Gastroesophageal sphincter (tissue), 4 donors: ENCODE measurements around the gene ARHGAP8. TPM values are rescaled to one million over a fixed set of nuclear protein-coding genes. Genes with fewer than 3 reads are reported as not detected.
"Not testable (repeated sequence)": the region's sequence is repeated elsewhere in the genome, so short reads cannot be mapped to it uniquely, and the experiment has no call there.

ENCODE experiments used
- ATAC-seq: fragments of 150-250 bp; one replicate; pipeline ENCODE4 v1.9.1; 2016; ENCODE audit warnings: mild to moderate bottlenecking, moderate library complexity
- H3K27ac ChIP-seq, 4 donors: fragments of 200-600 bp; sonication (generic) in 3 of 4; 1 replicate in 3 of 4; 2 replicates in 1 of 4; pipeline ENCODE4 v1.5.1; 2016 to 2019
- H3K27me3 ChIP-seq: fragments of 200-600 bp; sonication (generic); one replicate; pipeline ENCODE4 v1.5.1; 2019
- H3K36me3 ChIP-seq, 2 donors: fragments of 200-600 bp; sonication (generic); one replicate each; pipeline ENCODE4 v1.5.1; 2019; ENCODE audit warnings: control low read depth in 1 of 2
- H3K4me1 ChIP-seq, 3 donors: fragments of 200-600 bp; sonication (generic); 1 replicate in 2 of 3; 2 replicates in 1 of 3; pipeline ENCODE4 v1.5.1; 2016 to 2019; ENCODE audit warnings: control low read depth in 2 of 3
- H3K4me3 ChIP-seq, 2 donors: fragments of 200-600 bp; sonication (generic); one replicate each; pipeline ENCODE4 v1.5.1; 2019; ENCODE audit warnings: mild to moderate bottlenecking in 1 of 2, moderate library complexity in 1 of 2
- H3K9me3 ChIP-seq, 3 donors: fragments of 200-600 bp; sonication (generic); one replicate each; pipeline ENCODE4 v1.5.1; 2017 to 2019; ENCODE audit warnings: control low read depth in 2 of 3
- EP300 ChIP-seq: sonication (generic); formaldehyde crosslinking; IDR thresholded peaks from one replicate; pipeline ENCODE4 v1.6.1; 2017; ENCODE audit warnings: antibody characterized with exemption, mild to moderate bottlenecking
- POLR2A ChIP-seq, 2 donors: fragments of 450-650 bp; IDR thresholded peaks; one replicate each; pipeline ENCODE4 v1.6.1; 2017; ENCODE audit warnings: antibody characterized with exemption in 2 of 2, mild to moderate bottlenecking in 2 of 2, moderate library complexity in 1 of 2
- POLR2AphosphoS5 ChIP-seq: sonication (generic); formaldehyde crosslinking; IDR thresholded peaks from one replicate; pipeline ENCODE4 v1.6.1; 2017; ENCODE audit warnings: antibody characterized with exemption
- WGBS, 2 donors: methylation state at CpG; one replicate each; pipeline ENCODE4 v1.1.5; 2018; ENCODE audit warnings: low coverage in 1 of 2; 5-methylcytosine and 5-hydroxymethylcytosine counted together
- total RNA-seq, 4 donors: library from RNA; depleted of rRNA; stranded (reverse); fragments of >200 nt; gene quantifications; one replicate each; pipeline ENCODE4 v1.1.0, GENCODE V29; 2016
- TF ChIP-seq, protein P1 (sequence below), 4 experiments: fragments of 200-600 bp in 2 of 4; fragments of 450-650 bp in 2 of 4; sonication (generic) in 1 of 4; IDR thresholded peaks; one replicate each; pipeline ENCODE4 v1.5.1; 2017 to 2019; ENCODE audit warnings: antibody characterized with exemption in 4 of 4, mild to moderate bottlenecking in 2 of 4, moderate library complexity in 2 of 4

The ARHGAP8 gene
- total RNA-seq, 4 donors from 2014 or later = 0.31 to 1.6 TPM; not detected in 2

- peaks cover 81% of the 10 kb centered on the region for H3K27me3 ChIP-seq
- no peak overlapping the region for H3K27ac ChIP-seq
- no peak for ATAC-seq
- no peaks in the 10 kb centered on the region for H3K9me3 ChIP-seq
- H3K4me3 ChIP-seq = no peak overlapping the region
- no peaks in the 10 kb centered on the region for H3K4me1 ChIP-seq
- no peaks in the 10 kb centered on the region for H3K36me3 ChIP-seq
- no CpG with 5 or more reads among the region's 18 CpGs for WGBS, 2 donors
- TF ChIP-seq POLR2AphosphoS5 (no peak), EP300 (no peak), POLR2A (IDR thresholded peaks at IDR 0.05) (no peak)
- TF ChIP-seq, protein P1, sequence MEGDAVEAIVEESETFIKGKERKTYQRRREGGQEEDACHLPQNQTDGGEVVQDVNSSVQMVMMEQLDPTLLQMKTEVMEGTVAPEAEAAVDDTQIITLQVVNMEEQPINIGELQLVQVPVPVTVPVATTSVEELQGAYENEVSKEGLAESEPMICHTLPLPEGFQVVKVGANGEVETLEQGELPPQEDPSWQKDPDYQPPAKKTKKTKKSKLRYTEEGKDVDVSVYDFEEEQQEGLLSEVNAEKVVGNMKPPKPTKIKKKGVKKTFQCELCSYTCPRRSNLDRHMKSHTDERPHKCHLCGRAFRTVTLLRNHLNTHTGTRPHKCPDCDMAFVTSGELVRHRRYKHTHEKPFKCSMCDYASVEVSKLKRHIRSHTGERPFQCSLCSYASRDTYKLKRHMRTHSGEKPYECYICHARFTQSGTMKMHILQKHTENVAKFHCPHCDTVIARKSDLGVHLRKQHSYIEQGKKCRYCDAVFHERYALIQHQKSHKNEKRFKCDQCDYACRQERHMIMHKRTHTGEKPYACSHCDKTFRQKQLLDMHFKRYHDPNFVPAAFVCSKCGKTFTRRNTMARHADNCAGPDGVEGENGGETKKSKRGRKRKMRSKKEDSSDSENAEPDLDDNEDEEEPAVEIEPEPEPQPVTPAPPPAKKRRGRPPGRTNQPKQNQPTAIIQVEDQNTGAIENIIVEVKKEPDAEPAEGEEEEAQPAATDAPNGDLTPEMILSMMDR (IDR thresholded peaks at IDR 0.05) = no peak
Observed at GRCh38 chr22:44795701-44796630, 43.6 kb downstream of the ARHGAP8 start.

DNA sequence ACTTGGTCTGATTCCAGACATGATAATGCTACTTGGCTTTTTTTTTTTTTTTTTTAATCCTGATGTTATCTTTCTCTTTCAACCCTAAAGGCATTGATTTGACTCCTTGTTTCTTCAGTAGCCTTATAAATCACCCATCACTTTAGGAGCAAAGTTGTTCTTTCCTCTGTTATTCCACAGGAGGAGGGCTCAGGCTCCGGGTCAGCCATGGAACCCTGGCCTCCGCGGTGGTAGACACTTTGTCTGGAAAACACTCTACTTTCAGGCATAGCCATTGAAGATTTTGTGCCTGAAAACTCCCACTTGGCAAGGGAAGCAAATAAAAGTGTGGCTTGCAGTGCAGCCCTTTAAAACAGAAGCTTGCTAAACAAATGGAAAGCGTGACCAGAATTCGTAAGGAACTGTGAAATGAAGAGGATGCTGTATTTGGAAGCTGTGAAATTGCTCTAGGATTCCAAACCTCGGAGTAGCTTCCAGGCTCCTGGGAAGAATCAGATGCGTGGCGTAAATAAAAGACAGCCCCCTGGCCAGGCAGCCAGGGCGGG lies 44.9 kb downstream of the ARHGAP8 start:
- no peak for ATAC-seq
- Histone ChIP-seq H3K36me3 (no peaks in the 10 kb centered on the region), H3K4me1 (no peaks in the 10 kb centered on the region), H3K4me3 (no peak overlapping the region), H3K27ac (no peak overlapping the region), H3K9me3 (no peaks in the 10 kb centered on the region), H3K27me3 (peaks cover 87% of the 10 kb centered on the region)
- TF ChIP-seq, protein P1 (IDR thresholded peaks at IDR 0.05) = no peak
- no peak for TF ChIP-seq EP300
- no peak for TF ChIP-seq POLR2AphosphoS5
- no peak for TF ChIP-seq POLR2A (IDR thresholded peaks at IDR 0.05)
- 54 to 59% methylated on average over 5 of the region's 9 CpGs for WGBS, 2 donors

- no peaks in the 10 kb centered on the region for H3K36me3 ChIP-seq
- peaks cover 91% of the 10 kb centered on the region for H3K27me3 ChIP-seq
- H3K9me3 ChIP-seq = no peaks in the 10 kb centered on the region
- no peak for ATAC-seq
- TF ChIP-seq POLR2A (IDR thresholded peaks at IDR 0.05) (no peak), EP300 (no peak), POLR2AphosphoS5 (no peak)
- TF ChIP-seq, protein P1 (IDR thresholded peaks at IDR 0.05) = no peak
- H3K4me3 ChIP-seq = no peak overlapping the region
- 73 to 90% methylated on average over 2 to 5 of the region's 16 CpGs for WGBS, 2 donors
- H3K27ac ChIP-seq = no peak overlapping the region
- no peaks in the 10 kb centered on the region for H3K4me1 ChIP-seq
Observed at GRCh38 chr22:44799077-44799945, 46.9 kb downstream of the ARHGAP8 start.

- H3K9me3 ChIP-seq, H3K27ac ChIP-seq, H3K4me1 ChIP-seq, H3K36me3 ChIP-seq, H3K4me3 ChIP-seq, ATAC-seq: not testable (repeated sequence)
- H3K27me3 ChIP-seq = peaks cover 93% of the 10 kb centered on the region
- 18 to 61% methylated on average over 3 to 4 of the region's 17 CpGs for WGBS, 2 donors
Observed at GRCh38 chr22:44799946-44800634, 47.7 kb downstream of the ARHGAP8 start.

- no peak overlapping the region for H3K4me3 ChIP-seq
- ATAC-seq = no peak
- WGBS, 2 donors = no CpG with 5 or more reads among the region's 11 CpGs
- H3K27ac ChIP-seq = no peak overlapping the region
- H3K27me3 ChIP-seq = peaks cover 93% of the 10 kb centered on the region
- TF ChIP-seq POLR2AphosphoS5 (no peak), EP300 (no peak), POLR2A (IDR thresholded peaks at IDR 0.05) (no peak)
- TF ChIP-seq, protein P1 (IDR thresholded peaks at IDR 0.05) = no peak
- no peaks in the 10 kb centered on the region for H3K4me1 ChIP-seq
- H3K36me3 ChIP-seq = no peaks in the 10 kb centered on the region
- H3K9me3 ChIP-seq = no peaks in the 10 kb centered on the region
Observed at GRCh38 chr22:44801476-44801875, 49.1 kb downstream of the ARHGAP8 start.
